ENCODE data around the gene RP2.

Gene RP2

GRCh38 chrX:46823481-46823880 lies 13.4 kb upstream of the RP2 start:
- no peak for TF ChIP-seq CTCF (IDR thresholded peaks at IDR 0.05; ENCODE audit: borderline replicate concordance, insufficient read depth, low read depth, low read length)
- H3K4me3 ChIP-seq (ENCODE audit: low read depth, low read length): no peak overlapping the region

- no peak overlapping the region for H3K4me3 ChIP-seq (ENCODE audit: low read depth, low read length)
- TF ChIP-seq CTCF (IDR thresholded peaks at IDR 0.05; ENCODE audit: borderline replicate concordance, insufficient read depth, low read depth, low read length): no peak
Observed at GRCh38 chrX:46831765-46832327, 5.0 kb upstream of the RP2 start.

GRCh38 chrX:46837558-46838485 lies 979 bp downstream of the RP2 start:
- H3K4me3 ChIP-seq (ENCODE audit: low read depth, low read length): peak overlapping the region; percentile 78
- no peak for TF ChIP-seq CTCF (IDR thresholded peaks at IDR 0.05; ENCODE audit: borderline replicate concordance, insufficient read depth, low read depth, low read length)

GRCh38 chrX:46838486-46838870 lies 1.6 kb downstream of the RP2 start:
- TF ChIP-seq CTCF (IDR thresholded peaks at IDR 0.05; ENCODE audit: borderline replicate concordance, insufficient read depth, low read depth, low read length): no peak
- H3K4me3 ChIP-seq (ENCODE audit: low read depth, low read length): no peak overlapping the region

GRCh38 chrX:46838974-46839480 lies 2.2 kb downstream of the RP2 start:
- no peak for TF ChIP-seq CTCF (IDR thresholded peaks at IDR 0.05; ENCODE audit: borderline replicate concordance, insufficient read depth, low read depth, low read length)
- H3K4me3 ChIP-seq (ENCODE audit: low read depth, low read length): no peak overlapping the region

- TF ChIP-seq CTCF (IDR thresholded peaks at IDR 0.05; ENCODE audit: borderline replicate concordance, insufficient read depth, low read depth, low read length): no peak
- H3K4me3 ChIP-seq (ENCODE audit: low read depth, low read length): no peak overlapping the region
Observed at GRCh38 chrX:46840946-46841345, 4.1 kb downstream of the RP2 start.
